Esophagus muscularis mucosa (tissue), 4 donors: ENCODE results near the gene PDGFRB. TPM values are rescaled to one million over a fixed set of nuclear protein-coding genes. Genes with fewer than 3 reads are reported as not detected.

Source experiments
- DNase-seq: peaks from one replicate; pipeline ENCODE4 v3.0.0-alpha.2; 2017; ENCODE audit errors: extremely low spot score
- H3K27ac ChIP-seq, 4 donors: fragments of 200-600 bp; sonication (generic); replicated peaks in 1 of 4; 1 replicate in 3 of 4; 2 replicates in 1 of 4; pipeline ENCODE4 v1.5.1; 2016 to 2019; ENCODE audit warnings: mild to moderate bottlenecking in 1 of 4
- H3K27me3 ChIP-seq, 4 donors: fragments of 200-600 bp; sonication (generic); one replicate each; pipeline versions ENCODE4 v1.5.1 to v1.6.0; 2016 to 2019
- H3K36me3 ChIP-seq, 4 donors: fragments of 200-600 bp; sonication (generic); one replicate each; pipeline ENCODE4 v1.5.1; 2016 to 2019
- H3K4me1 ChIP-seq, 4 donors: fragments of 200-600 bp; sonication (generic); one replicate each; pipeline ENCODE4 v1.5.1; 2016 to 2019
- H3K4me3 ChIP-seq, 4 donors: fragments of 200-600 bp; sonication (generic); 1 replicate in 2 of 4; 2 replicates in 2 of 4; pipeline ENCODE4 v1.5.1; 2016 to 2019; ENCODE audit warnings: mild to moderate bottlenecking in 4 of 4, moderate library complexity in 1 of 4
- H3K9me3 ChIP-seq, 4 donors: fragments of 200-600 bp; sonication (generic); 1 replicate in 3 of 4; 2 replicates in 1 of 4; pipeline ENCODE4 v1.5.1; 2016 to 2019
- CTCF ChIP-seq, 3 experiments: fragments of 200-600 bp in 2 of 3; fragments of 450-650 bp in 1 of 3; sonication (generic) in 2 of 3; IDR thresholded peaks; one replicate each; pipeline ENCODE4 v1.5.1; 2017 to 2019; ENCODE audit warnings: antibody characterized with exemption in 3 of 3, mild to moderate bottlenecking in 2 of 3, moderate library complexity in 1 of 3
- EP300 ChIP-seq: sonication (generic); formaldehyde crosslinking; IDR thresholded peaks from one replicate; pipeline ENCODE4 v1.6.1; 2017; ENCODE audit warnings: antibody characterized with exemption
- POLR2A ChIP-seq: fragments of 450-650 bp; IDR thresholded peaks from one replicate; pipeline ENCODE4 v1.6.1; 2017; ENCODE audit warnings: antibody characterized with exemption, moderate library complexity, mild to moderate bottlenecking, low read depth
- POLR2AphosphoS5 ChIP-seq, 2 donors: sonication (generic); formaldehyde crosslinking; IDR thresholded peaks; one replicate each; pipeline ENCODE4 v1.6.1; 2017; ENCODE audit warnings: antibody characterized with exemption in 2 of 2
- WGBS: methylation state at CpG from one replicate; pipeline ENCODE4 v1.1.5; 2018; 5-methylcytosine and 5-hydroxymethylcytosine counted together
- intact Hi-C: fragments of 100-400 bp; cut with DNase I; formaldehyde crosslinking; loops from one replicate; pipeline ENCODE4 v1.15.1; 2023
- total RNA-seq, 4 donors: library from RNA; depleted of rRNA; stranded (reverse); fragments of >200 nt; gene quantifications; one replicate each; pipeline versions ENCODE4 v1.1.0 to v1.2.1, GENCODE V29; 2016

The PDGFRB gene
- total RNA-seq, 4 donors from 2014 or later: 83.1 to 219 (median 141) TPM

- no peak for DNase-seq
- intact Hi-C loops: no loop called here
- no peaks in the 10 kb centered on the region for H3K27me3 ChIP-seq
- no peaks in the 10 kb centered on the region for H3K4me1 ChIP-seq
- peaks cover 60 to 100% (median 84%) of the 10 kb centered on the region in 4 donors for H3K36me3 ChIP-seq
- WGBS: 100% methylated on average over 2 of the region's 3 CpGs
- no peak overlapping the region for H3K4me3 ChIP-seq
- no peak overlapping the region for H3K27ac ChIP-seq
- TF ChIP-seq POLR2A (no peak), POLR2AphosphoS5 (IDR thresholded peaks at IDR 0.05) (no peak), CTCF (IDR thresholded peaks at IDR 0.05) (no peak)
- H3K9me3 ChIP-seq: no peaks in the 10 kb centered on the region
Measured at GRCh38 chr5:150120062-150120441, 35.6 kb downstream of the PDGFRB start.

- no peak for DNase-seq
- Histone ChIP-seq H3K4me1 (no peaks in the 10 kb centered on the region), H3K4me3 (no peak overlapping the region), H3K27me3 (no peaks in the 10 kb centered on the region), H3K27ac (no peak overlapping the region), H3K36me3 (peaks cover 59 to 100% (median 80%) of the 10 kb centered on the region in 4 donors), H3K9me3 (no peaks in the 10 kb centered on the region)
- intact Hi-C loops: no loop called here
- 87% methylated on average over 10 of the region's 10 CpGs for WGBS
- TF ChIP-seq POLR2AphosphoS5 (IDR thresholded peaks at IDR 0.05): no peak
- TF ChIP-seq CTCF (IDR thresholded peaks at IDR 0.05): no peak
- TF ChIP-seq EP300: no peak
- TF ChIP-seq POLR2A: no peak
Measured at GRCh38 chr5:150119421-150120061, 36.1 kb downstream of the PDGFRB start.

- no peaks in the 10 kb centered on the region for H3K27me3 ChIP-seq
- H3K36me3 ChIP-seq: peaks cover 56 to 100% (median 77%) of the 10 kb centered on the region in 4 donors
- no peak for TF ChIP-seq POLR2AphosphoS5 (IDR thresholded peaks at IDR 0.05)
- no peak for TF ChIP-seq EP300
- TF ChIP-seq CTCF (IDR thresholded peaks at IDR 0.05): no peak
- 96% methylated on average over 9 of the region's 11 CpGs for WGBS
- H3K4me3 ChIP-seq: no peak overlapping the region
- no peaks in the 10 kb centered on the region for H3K9me3 ChIP-seq
- no peak for DNase-seq
- intact Hi-C loops: no loop called here
- peaks cover 0 to 4% (median under 1%) of the 10 kb centered on the region in 4 donors for H3K4me1 ChIP-seq
- no peak overlapping the region for H3K27ac ChIP-seq
Measured at GRCh38 chr5:150118561-150119229, 37.0 kb downstream of the PDGFRB start.

GRCh38 chr5:150117945-150118560, 37.6 kb downstream of the PDGFRB start:
- intact Hi-C loops: no loop called here
- H3K4me3 ChIP-seq: no peak overlapping the region
- H3K4me1 ChIP-seq: peaks cover 5 to 8% (median 6%) of the 10 kb centered on the region in 4 donors
- H3K27me3 ChIP-seq: no peaks in the 10 kb centered on the region
- DNase-seq: no peak
- H3K36me3 ChIP-seq: peaks cover 52 to 96% (median 73%) of the 10 kb centered on the region in 4 donors
- WGBS: 74% methylated on average over 6 of the region's 9 CpGs
- no peak overlapping the region for H3K27ac ChIP-seq
- no peak for TF ChIP-seq POLR2AphosphoS5 (IDR thresholded peaks at IDR 0.05)
- TF ChIP-seq CTCF (IDR thresholded peaks at IDR 0.05): no peak
- no peak for TF ChIP-seq POLR2A
- TF ChIP-seq EP300: no peak
- no peaks in the 10 kb centered on the region for H3K9me3 ChIP-seq
